ENCODE measurements around the gene PLA2G2F.
"Not testable (repeated sequence)": the region's sequence is repeated elsewhere in the genome, so short reads cannot be mapped to it uniquely, and the experiment has no call there.

Gene PLA2G2F

GRCh38 chr1:20120796-20121195, 18.3 kb upstream of the PLA2G2F start:
- Mint-ChIP-seq H3K4me3 (no peak overlapping the region), H3K9me3 (no peaks in the 10 kb centered on the region), H3K27me3 (peaks cover 68% of the 10 kb centered on the region), H3K4me1 (no peaks in the 10 kb centered on the region), H3K27ac (ENCODE audit: low read depth) (no peak overlapping the region), H3K36me3 (ENCODE audit: insufficient read depth) (peaks cover 2% of the 10 kb centered on the region)
- ATAC-seq (replicated peaks; ENCODE audit: extremely low read depth, poor library complexity, severe bottlenecking) (no peak), DNase-seq (ENCODE audit: low spot score in 2 of 2) (no peak)

DNA sequence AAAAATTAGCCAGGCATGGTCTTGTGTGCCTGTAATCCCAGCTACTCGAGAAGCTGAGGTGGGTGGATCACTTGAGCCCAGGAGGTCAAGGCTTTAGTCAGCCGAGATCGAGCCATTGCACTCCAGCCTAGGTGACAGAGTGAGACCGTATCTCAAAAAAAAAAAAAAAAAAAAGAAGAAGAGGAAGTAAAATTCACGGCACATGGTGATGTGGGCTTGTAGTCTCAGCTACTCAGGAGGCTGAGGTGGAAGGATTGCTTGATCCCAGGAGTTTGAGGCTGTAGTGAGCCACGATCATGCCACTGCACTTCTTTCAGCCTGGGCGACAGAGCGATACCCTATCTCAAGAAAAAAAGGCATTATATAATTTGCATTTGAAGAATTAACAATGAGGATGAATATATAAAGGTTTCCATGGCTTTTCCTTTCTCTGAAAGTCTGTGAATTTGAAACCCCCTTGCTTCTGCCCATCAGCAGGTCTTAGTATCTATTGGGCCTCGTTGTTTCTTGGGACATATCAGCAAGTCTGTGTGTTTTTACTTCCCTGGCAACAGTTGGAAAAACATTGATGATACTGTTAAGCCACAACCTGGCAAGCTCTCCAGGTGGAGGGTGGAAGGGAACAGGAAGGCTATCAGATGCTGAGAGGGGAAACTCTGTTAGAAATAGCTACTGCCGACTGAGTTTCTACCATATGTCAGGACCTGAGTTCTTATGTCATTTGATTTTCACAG, 15.2 kb upstream of the PLA2G2F start:
- H3K9me3 Mint-ChIP-seq: no peaks in the 10 kb centered on the region
- ATAC-seq (replicated peaks; ENCODE audit: extremely low read depth, poor library complexity, severe bottlenecking) (no peak), DNase-seq (ENCODE audit: low spot score in 2 of 2) (no peak)
- peaks cover 49% of the 10 kb centered on the region for H3K27me3 Mint-ChIP-seq
- no peak overlapping the region for H3K4me3 Mint-ChIP-seq
- no peaks in the 10 kb centered on the region for H3K4me1 Mint-ChIP-seq
- H3K27ac Mint-ChIP-seq (ENCODE audit: low read depth): no peak overlapping the region
- H3K36me3 Mint-ChIP-seq (ENCODE audit: insufficient read depth): peaks cover 2% of the 10 kb centered on the region

DNA sequence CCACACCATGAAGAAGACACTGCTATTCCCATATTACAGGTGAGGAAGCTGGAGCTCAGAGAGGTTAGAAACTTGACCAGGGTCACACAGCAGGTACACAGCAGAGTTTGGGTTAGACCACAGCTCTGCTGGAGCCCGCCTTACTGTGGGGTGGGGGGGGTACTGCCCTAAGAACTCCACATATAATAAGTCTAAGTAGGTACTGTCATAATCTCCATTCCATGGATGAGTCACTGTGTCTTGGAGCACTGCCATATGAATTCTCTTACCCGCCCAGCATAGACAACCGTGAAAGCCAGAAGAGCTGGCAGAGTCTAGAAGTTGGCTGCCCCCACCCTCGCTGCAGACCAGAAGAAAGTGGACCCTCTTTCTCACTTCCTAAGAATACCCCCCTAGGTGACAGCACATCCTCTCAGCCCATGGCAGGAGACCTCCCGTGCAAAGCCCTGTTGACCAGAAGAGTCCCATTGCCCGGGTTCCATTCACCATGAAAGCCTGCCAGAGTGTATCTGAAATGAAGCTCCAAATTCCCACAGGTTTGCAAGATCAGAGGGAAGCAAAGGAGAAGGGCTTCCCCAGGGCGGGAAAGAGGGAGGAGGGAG, 14.6 kb upstream of the PLA2G2F start:
- H3K27ac Mint-ChIP-seq (ENCODE audit: low read depth): no peak overlapping the region
- H3K9me3 Mint-ChIP-seq: no peaks in the 10 kb centered on the region
- H3K36me3 Mint-ChIP-seq (ENCODE audit: insufficient read depth): peaks cover 2% of the 10 kb centered on the region
- no peaks in the 10 kb centered on the region for H3K4me1 Mint-ChIP-seq
- ATAC-seq (replicated peaks; ENCODE audit: extremely low read depth, poor library complexity, severe bottlenecking) (no peak), DNase-seq (ENCODE audit: low spot score in 2 of 2) (no peak)
- peaks cover 47% of the 10 kb centered on the region for H3K27me3 Mint-ChIP-seq
- H3K4me3 Mint-ChIP-seq: no peak overlapping the region

DNA sequence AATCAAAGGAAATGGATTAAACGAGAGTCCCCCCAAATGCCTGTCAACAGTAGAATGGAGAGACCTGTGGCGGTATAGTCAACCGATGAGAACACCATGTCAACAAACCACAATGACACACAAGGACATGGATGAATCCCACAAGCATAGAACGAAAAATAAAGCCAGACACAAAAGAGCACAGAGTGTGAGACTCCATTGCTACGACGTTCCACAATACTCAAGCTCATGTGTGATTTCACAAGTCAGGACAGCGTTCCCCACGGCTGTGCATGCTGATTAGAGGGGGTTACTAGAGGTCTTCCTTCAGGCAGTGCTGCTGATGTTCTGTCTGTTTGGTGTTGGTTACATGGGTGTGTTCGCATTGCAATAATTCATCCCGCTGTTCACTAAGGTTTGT, 14.0 kb upstream of the PLA2G2F start:
- peaks cover 2% of the 10 kb centered on the region for H3K36me3 Mint-ChIP-seq (ENCODE audit: insufficient read depth)
- ATAC-seq (replicated peaks; ENCODE audit: extremely low read depth, poor library complexity, severe bottlenecking) (no peak), DNase-seq (ENCODE audit: low spot score in 2 of 2) (no peak)
- peaks cover 41% of the 10 kb centered on the region for H3K27me3 Mint-ChIP-seq
- H3K4me1 Mint-ChIP-seq: no peaks in the 10 kb centered on the region
- H3K9me3 Mint-ChIP-seq: no peaks in the 10 kb centered on the region
- no peak overlapping the region for H3K4me3 Mint-ChIP-seq
- no peak overlapping the region for H3K27ac Mint-ChIP-seq (ENCODE audit: low read depth)

- no peak for ATAC-seq (replicated peaks; ENCODE audit: extremely low read depth, poor library complexity, severe bottlenecking)
- no peak for DNase-seq (ENCODE audit: low spot score in 2 of 2)
- no peak overlapping the region for H3K4me3 Mint-ChIP-seq
- H3K27ac Mint-ChIP-seq (ENCODE audit: low read depth): no peak overlapping the region
- H3K4me1 Mint-ChIP-seq: no peaks in the 10 kb centered on the region
- no peaks in the 10 kb centered on the region for H3K9me3 Mint-ChIP-seq
- H3K27me3 Mint-ChIP-seq: peaks cover 31% of the 10 kb centered on the region
- peaks cover 2% of the 10 kb centered on the region for H3K36me3 Mint-ChIP-seq (ENCODE audit: insufficient read depth)
Measured at GRCh38 chr1:20126041-20126805, 12.9 kb upstream of the PLA2G2F start.

DNA sequence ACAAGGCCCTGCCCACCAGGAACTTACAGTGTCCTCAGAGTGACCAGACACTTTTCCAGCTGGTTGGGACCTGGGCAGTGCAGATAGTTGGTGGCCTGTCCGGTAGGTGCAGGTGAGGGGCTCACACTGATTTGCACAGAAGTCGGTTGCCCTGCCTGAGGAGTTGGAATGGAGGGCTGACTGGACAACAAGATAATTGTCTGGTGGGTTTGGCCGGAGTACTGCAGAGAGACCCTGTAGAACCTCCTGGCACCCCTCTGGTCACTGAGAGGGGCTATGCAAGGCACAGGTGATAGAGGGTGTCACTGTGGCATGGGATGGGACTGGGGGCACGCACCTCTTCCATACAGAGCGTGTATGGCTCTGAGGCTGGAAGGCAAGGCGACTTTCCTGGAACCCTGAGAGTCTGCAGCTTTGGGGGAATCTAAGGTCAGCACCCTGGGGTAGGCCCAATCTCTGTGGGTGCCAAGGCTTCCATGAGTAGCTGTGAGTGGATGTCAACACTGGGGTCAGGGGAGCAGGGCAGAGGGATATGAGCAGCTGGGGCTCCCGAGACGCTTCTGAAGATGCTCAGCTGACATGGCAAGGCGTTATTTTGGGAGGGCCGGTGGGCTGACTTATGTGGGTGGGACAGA, 12.2 kb upstream of the PLA2G2F start:
- Mint-ChIP-seq H3K36me3 (ENCODE audit: insufficient read depth) (peaks cover 2% of the 10 kb centered on the region), H3K27ac (ENCODE audit: low read depth) (no peak overlapping the region), H3K4me1 (no peaks in the 10 kb centered on the region), H3K27me3 (peaks cover 27% of the 10 kb centered on the region), H3K4me3 (no peak overlapping the region), H3K9me3 (no peaks in the 10 kb centered on the region)
- DNase-seq (ENCODE audit: low spot score in 2 of 2) (no peak), ATAC-seq (replicated peaks; ENCODE audit: extremely low read depth, poor library complexity, severe bottlenecking) (no peak)

GRCh38 chr1:20130518-20130917, 8.6 kb upstream of the PLA2G2F start:
- not testable (repeated sequence) for DNase-seq (ENCODE audit: low spot score in 2 of 2); H3K4me3 Mint-ChIP-seq; H3K27ac Mint-ChIP-seq (ENCODE audit: low read depth); H3K9me3 Mint-ChIP-seq; H3K4me1 Mint-ChIP-seq; H3K36me3 Mint-ChIP-seq (ENCODE audit: insufficient read depth); ATAC-seq (replicated peaks; ENCODE audit: extremely low read depth, poor library complexity, severe bottlenecking)
- H3K27me3 Mint-ChIP-seq: peaks cover 24% of the 10 kb centered on the region

GRCh38 chr1:20134995-20135394, 4.1 kb upstream of the PLA2G2F start:
- no peaks in the 10 kb centered on the region for H3K9me3 Mint-ChIP-seq
- no peaks in the 10 kb centered on the region for H3K4me1 Mint-ChIP-seq
- DNase-seq (ENCODE audit: low spot score in 2 of 2) (no peak), ATAC-seq (replicated peaks; ENCODE audit: extremely low read depth, poor library complexity, severe bottlenecking) (no peak)
- H3K4me3 Mint-ChIP-seq: no peak overlapping the region
- peaks cover 37% of the 10 kb centered on the region for H3K27me3 Mint-ChIP-seq
- H3K36me3 Mint-ChIP-seq (ENCODE audit: insufficient read depth): no peaks in the 10 kb centered on the region
- no peak overlapping the region for H3K27ac Mint-ChIP-seq (ENCODE audit: low read depth)

DNA sequence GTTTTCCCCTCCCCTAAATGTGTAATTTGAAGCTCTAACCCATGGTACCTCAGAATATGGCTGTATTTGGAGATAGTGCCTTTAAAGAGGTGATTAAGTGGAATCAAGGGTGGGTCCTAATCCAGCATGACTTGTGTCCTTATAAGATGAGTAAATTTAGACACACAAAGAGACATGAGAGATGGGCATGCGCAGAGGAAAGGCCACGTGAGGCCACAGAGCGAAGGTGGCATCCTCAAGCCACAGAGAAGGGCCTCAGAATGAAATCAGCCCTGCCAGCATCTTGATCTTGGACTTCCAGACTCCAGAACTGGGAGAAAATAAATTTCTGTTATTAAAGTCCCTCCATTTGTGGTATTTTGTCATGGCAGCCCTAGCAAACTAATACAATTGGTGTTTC, 2.9 kb upstream of the PLA2G2F start:
- Mint-ChIP-seq H3K4me3 (no peak overlapping the region), H3K4me1 (no peaks in the 10 kb centered on the region), H3K36me3 (ENCODE audit: insufficient read depth) (no peaks in the 10 kb centered on the region), H3K9me3 (no peaks in the 10 kb centered on the region), H3K27me3 (peaks cover 37% of the 10 kb centered on the region), H3K27ac (ENCODE audit: low read depth) (no peak overlapping the region)
- no peak for ATAC-seq (replicated peaks; ENCODE audit: extremely low read depth, poor library complexity, severe bottlenecking)
- DNase-seq (ENCODE audit: low spot score in 2 of 2): no peak

GRCh38 chr1:20137055-20137454, 2.1 kb upstream of the PLA2G2F start:
- ATAC-seq (replicated peaks; ENCODE audit: extremely low read depth, poor library complexity, severe bottlenecking) (no peak), DNase-seq (ENCODE audit: low spot score in 2 of 2) (no peak)
- Mint-ChIP-seq H3K27me3 (peaks cover 34% of the 10 kb centered on the region), H3K9me3 (no peaks in the 10 kb centered on the region), H3K4me3 (no peak overlapping the region), H3K36me3 (ENCODE audit: insufficient read depth) (no peaks in the 10 kb centered on the region), H3K4me1 (no peaks in the 10 kb centered on the region), H3K27ac (ENCODE audit: low read depth) (no peak overlapping the region)

GRCh38 chr1:20137604-20138003, 1.5 kb upstream of the PLA2G2F start:
- ATAC-seq (replicated peaks; ENCODE audit: extremely low read depth, poor library complexity, severe bottlenecking) (no peak), DNase-seq (ENCODE audit: low spot score in 2 of 2) (no peak)
- Mint-ChIP-seq H3K4me3 (no peak overlapping the region), H3K36me3 (ENCODE audit: insufficient read depth) (no peaks in the 10 kb centered on the region), H3K9me3 (no peaks in the 10 kb centered on the region), H3K27ac (ENCODE audit: low read depth) (no peak overlapping the region), H3K4me1 (no peaks in the 10 kb centered on the region), H3K27me3 (peaks cover 28% of the 10 kb centered on the region)

- ATAC-seq (replicated peaks; ENCODE audit: extremely low read depth, poor library complexity, severe bottlenecking) (no peak), DNase-seq (ENCODE audit: low spot score in 2 of 2) (no peak)
- no peaks in the 10 kb centered on the region for H3K9me3 Mint-ChIP-seq
- H3K4me1 Mint-ChIP-seq: no peaks in the 10 kb centered on the region
- no peak overlapping the region for H3K4me3 Mint-ChIP-seq
- H3K27me3 Mint-ChIP-seq: peaks cover 25% of the 10 kb centered on the region
- H3K36me3 Mint-ChIP-seq (ENCODE audit: insufficient read depth): no peaks in the 10 kb centered on the region
- no peak overlapping the region for H3K27ac Mint-ChIP-seq (ENCODE audit: low read depth)
Measured at GRCh38 chr1:20138346-20138745, 777 bp upstream of the PLA2G2F start.

Measured in central memory CD8-positive, alpha-beta T cell (primary cell).